CD4-positive, alpha-beta T cell treated with Interferon alpha-2 for 1 hour (primary cell): ENCODE data around the gene MRGPRD.

ENCODE experiments used
- DNase-seq, 2 donors: peaks; one replicate each; pipeline ENCODE4 v3.0.0-alpha.2; 2020 to 2022

The MRGPRD gene

GRCh38 chr11:68966894-68967780, 13.6 kb downstream of the MRGPRD start:
- no peak for DNase-seq

GRCh38 chr11:68965901-68966853, 14.6 kb downstream of the MRGPRD start:
- DNase-seq = peak in 1 of 2 donors; percentile 22

- no peak for DNase-seq
Observed at GRCh38 chr11:68963779-68964178, 17.0 kb downstream of the MRGPRD start.

GRCh38 chr11:68962527-68963250, 18.1 kb downstream of the MRGPRD start:
- peak in 1 of 2 donors; percentile 52 for DNase-seq

GRCh38 chr11:68961245-68961644, 19.5 kb downstream of the MRGPRD start:
- no peak for DNase-seq

- no peak for DNase-seq
Observed at GRCh38 chr11:68960294-68961071, 20.3 kb downstream of the MRGPRD start.

- no peak for DNase-seq
Observed at GRCh38 chr11:68959465-68960293, 21.1 kb downstream of the MRGPRD start.

GRCh38 chr11:68958211-68958610, 22.6 kb downstream of the MRGPRD start:
- DNase-seq = no peak

GRCh38 chr11:68956547-68957254, 24.1 kb downstream of the MRGPRD start:
- DNase-seq = no peak

- DNase-seq = peak in 1 of 2 donors; percentile 43
Observed at GRCh38 chr11:68956142-68956541, 24.6 kb downstream of the MRGPRD start.

GRCh38 chr11:68955607-68955958, 25.2 kb downstream of the MRGPRD start:
- DNase-seq = no peak

GRCh38 chr11:68954836-68955606, 25.8 kb downstream of the MRGPRD start:
- DNase-seq = peak in 1 of 2 donors; percentile 21

- DNase-seq = no peak
Observed at GRCh38 chr11:68950762-68951161, 30.0 kb downstream of the MRGPRD start.

- DNase-seq = no peak
Observed at GRCh38 chr11:68950270-68950669, 30.5 kb downstream of the MRGPRD start.

- DNase-seq = no peak
Observed at GRCh38 chr11:68948935-68949334, 31.9 kb downstream of the MRGPRD start.

- no peak for DNase-seq
Observed at GRCh38 chr11:68948496-68948895, 32.3 kb downstream of the MRGPRD start.

- no peak for DNase-seq
Observed at GRCh38 chr11:68947151-68947550, 33.6 kb downstream of the MRGPRD start.

GRCh38 chr11:68946416-68947090, 34.2 kb downstream of the MRGPRD start:
- DNase-seq = no peak

GRCh38 chr11:68942751-68943271, 38.0 kb downstream of the MRGPRD start:
- no peak for DNase-seq
